Medulla oblongata (tissue), 1 donor: Measurements from ENCODE around the gene PABPC3.

Source experiments
- DNase-seq: peaks from one replicate; pipeline ENCODE4 v3.0.0-alpha.2; 2015; ENCODE audit errors: extremely low spot score

PABPC3 gene

DNA sequence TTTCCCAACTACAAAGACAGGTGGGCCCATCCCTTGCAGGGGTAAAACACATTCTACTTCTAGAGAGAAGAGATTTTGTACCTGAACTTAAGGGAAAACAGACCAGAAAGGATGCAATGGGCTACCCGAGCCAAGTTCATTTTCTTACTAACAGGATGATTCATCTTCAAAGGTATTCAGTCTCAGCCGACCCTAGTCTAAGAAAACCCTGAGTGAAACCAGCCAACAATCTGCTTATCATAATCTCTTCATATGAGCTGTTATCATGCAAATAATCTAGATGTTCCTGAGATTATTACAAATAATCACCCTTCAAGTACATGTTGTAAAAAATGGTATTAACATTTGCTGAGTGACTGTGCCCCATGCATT, 15.6 kb downstream of the PABPC3 start:
- DNase-seq, result no peak

- DNase-seq, result peak; percentile 24
Observed at GRCh38 chr13:25112695-25113255, 16.8 kb downstream of the PABPC3 start.

DNA sequence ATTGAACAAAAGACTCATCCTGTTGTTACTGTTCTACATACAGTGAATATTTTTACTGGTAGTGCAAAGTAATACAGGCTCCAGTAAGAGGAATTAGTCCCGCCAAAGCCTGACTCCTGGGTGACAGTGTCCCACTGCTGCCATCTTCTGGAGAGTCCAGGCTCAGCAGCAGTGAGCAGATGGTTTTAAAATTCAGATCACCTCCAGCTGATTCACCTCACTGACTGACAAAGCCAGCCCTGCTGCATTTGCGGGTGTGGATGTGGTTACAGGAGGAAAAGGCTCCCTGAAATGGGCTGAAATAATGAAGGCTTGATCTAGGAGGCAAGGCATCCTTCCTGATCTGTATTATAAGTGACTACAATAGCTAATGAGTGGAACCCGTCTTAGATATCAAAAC, 18.3 kb downstream of the PABPC3 start:
- peak; percentile 93 for DNase-seq

- no peak for DNase-seq
Observed at GRCh38 chr13:25116044-25116443, 20.1 kb downstream of the PABPC3 start.

DNA sequence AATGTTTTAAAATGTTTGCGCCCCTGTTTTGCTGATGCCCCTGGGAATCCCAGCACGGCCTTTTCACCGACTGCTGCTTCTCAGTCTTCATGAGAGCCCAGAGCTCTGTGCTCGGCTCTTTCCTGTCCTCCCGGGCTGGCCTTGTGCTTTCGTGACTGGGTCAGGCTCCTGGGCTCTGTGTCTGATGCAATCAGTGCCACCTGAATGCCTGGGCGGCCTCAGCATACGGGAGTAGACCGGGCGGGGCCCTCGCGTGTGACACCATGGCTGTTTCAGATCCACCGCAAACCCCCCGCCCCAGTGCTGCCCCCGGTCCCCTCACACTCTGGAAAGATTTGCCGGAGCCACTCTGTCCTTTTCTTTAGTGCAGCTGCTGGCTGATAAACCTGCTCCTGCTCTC, 21.4 kb downstream of the PABPC3 start:
- DNase-seq, result no peak

DNA sequence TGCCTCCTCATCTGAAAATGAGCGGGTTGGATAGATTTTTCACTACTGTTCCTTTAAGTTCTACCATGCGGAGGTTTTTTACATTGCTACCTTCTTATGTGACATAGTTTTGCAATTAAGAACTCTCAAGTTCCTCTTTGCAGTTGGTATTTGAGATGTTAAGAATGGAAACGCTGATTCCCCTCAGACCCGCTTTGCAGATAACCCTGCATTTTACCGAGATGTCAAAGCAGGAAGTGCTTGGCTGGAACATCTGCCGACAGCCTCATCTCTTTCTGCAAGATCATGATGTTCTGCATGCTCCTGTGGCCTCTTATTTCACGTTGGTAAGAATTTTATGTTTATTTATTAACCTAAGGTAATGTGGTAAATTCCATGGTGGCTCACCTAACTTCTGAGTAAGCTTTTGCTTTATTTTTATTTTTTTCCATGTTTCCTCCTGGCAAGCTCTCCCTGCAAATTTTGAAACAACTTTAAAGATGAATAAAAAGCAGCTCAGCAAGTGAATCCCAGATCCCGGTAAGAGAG, 22.5 kb downstream of the PABPC3 start:
- DNase-seq, result no peak

DNA sequence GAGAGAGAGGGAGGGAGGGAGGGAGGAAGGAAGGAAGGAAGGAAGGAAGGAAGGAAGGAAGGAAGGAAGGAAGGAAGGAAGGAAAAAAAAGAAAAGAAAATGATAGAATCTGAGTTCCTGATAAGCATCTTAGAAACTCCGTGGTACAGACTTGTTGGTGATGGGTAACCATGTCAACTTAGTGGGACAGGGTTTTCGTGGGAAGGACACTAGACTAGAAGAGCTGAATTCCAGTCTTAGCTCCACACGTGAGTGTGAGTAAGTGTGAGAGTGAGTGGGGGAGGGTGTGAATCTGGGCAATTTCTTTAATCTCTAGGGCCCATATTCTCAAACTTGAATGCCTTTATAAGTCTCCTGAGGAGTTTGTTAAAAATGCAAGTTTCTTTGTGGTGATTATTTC, 35.0 kb downstream of the PABPC3 start:
- no peak for DNase-seq

DNA sequence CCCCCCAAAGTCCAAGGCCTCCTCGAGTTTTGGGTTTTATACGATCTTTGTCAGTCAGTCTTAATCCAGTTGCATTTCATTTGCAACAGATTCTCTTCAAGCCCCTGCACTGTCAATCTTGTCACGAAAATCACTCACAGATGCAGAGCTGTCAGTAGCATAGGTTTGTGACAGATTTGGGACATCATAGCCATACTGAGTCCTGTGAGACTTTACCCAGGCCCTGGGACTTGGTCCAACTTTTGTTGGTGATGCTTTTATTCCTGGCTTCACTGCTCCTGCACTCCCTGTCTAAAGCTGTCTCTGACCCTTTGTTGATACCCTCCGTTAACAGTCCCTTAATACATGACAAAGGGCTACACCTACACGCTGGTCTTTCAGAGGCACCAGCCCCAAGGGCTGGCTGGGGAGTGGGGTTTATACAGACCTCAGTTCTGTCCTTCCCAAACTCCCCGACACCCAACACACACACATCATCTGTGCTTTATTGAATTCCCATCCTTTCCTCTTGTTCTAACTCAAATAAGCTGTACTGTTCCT, 36.0 kb downstream of the PABPC3 start:
- DNase-seq, result no peak

- DNase-seq, result no peak
Observed at GRCh38 chr13:25132751-25133390, 36.9 kb downstream of the PABPC3 start.

- DNase-seq, result no peak
Observed at GRCh38 chr13:25135896-25136295, 40.0 kb downstream of the PABPC3 start.

GRCh38 chr13:25136880-25137787, 41.2 kb downstream of the PABPC3 start:
- no peak for DNase-seq

DNA sequence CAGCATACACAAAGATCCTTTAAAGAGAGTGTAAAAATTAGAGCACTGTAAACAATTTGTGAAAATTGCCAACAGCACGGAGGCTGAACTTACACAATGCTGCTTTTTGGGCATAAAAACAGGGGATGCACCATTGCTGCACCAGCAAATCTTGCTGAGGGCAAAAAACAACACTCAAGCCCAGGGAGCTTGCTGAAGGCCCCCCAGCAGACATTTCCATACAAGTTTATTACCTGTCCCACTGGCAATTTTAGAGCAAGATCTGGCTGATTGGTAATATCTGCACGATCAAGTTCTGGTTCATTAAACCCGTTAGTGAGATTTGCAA, 41.8 kb downstream of the PABPC3 start:
- no peak for DNase-seq

GRCh38 chr13:25141042-25141441, 45.1 kb downstream of the PABPC3 start:
- DNase-seq, result no peak

GRCh38 chr13:25143706-25144105, 47.8 kb downstream of the PABPC3 start:
- DNase-seq, result no peak

DNA sequence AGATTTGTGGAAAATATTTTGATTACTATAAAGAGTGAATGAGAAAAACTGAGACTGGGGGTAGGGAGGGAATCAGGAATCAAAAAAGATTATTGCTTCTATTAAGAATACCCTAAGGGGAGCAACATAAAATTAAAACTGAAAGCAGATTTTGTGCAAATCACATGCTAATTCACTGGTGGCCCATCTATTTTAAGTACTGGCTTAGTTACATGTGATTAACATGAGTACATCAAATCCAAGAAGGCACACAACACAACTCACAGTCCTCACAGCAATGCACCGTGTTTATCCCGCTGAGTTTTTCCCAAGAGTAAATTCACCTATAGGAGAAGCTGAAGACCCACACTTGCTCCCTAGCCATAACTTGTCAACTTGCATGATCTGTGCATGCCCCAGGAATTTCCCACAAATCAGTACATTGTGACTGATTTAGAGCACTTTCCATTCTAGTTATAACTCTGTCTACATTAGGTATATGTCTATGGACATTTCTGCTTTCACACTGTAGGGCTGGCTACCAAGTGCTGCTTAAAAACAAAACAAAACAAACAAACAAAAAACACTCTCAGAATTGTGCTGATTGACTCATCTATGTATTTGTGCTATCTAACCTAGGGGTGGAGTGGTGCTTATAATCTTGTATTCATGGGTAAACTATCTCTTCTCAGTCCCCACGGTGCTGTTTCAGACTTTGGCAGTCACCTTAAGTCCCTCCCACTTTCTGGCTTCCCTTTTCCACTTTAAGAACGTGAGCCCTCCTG, 51.9 kb downstream of the PABPC3 start:
- no peak for DNase-seq

GRCh38 chr13:25148402-25148771, 52.5 kb downstream of the PABPC3 start:
- DNase-seq, result no peak
